T-helper 9 cell (primary cell): ENCODE results near the gene PGA5.

Source experiments
- DNase-seq: peaks from one replicate; pipeline ENCODE4 v3.0.0-alpha.2; 2020

The PGA5 gene

DNA sequence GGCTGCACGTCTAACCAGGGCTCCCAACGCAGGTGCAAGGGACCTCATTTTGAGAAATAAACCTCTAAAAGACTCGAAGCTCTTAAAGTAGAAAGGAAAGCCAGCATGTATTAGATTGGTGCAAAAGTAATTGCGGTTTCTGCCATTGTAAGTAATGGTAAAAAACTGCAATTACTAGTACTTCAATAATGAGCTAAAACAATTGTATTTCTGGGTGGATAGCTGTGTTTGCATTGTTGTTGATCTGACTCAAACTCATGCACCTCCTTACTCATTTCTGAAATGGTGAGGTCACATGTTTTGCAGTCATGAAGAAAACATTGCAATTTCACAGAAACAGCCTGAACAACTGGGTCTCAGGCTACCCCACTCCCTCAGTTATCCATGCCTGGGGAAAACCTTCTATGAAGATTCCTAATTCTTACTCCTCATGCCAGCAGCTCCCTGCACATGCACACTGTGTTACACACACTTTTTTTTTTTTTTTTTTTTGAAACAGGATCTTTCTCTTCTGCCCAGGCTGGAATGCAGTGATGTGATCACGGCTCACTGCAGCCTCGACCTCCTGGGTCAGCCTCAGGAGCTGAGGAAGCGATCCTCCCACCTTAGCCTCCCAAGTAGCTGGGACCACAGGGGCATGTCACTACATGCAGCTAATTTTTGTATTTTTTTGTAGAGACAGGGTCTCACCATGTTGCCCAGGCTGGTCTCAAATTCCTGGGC is 29.5 kb downstream of the PGA5 start:
- no peak for DNase-seq

DNA sequence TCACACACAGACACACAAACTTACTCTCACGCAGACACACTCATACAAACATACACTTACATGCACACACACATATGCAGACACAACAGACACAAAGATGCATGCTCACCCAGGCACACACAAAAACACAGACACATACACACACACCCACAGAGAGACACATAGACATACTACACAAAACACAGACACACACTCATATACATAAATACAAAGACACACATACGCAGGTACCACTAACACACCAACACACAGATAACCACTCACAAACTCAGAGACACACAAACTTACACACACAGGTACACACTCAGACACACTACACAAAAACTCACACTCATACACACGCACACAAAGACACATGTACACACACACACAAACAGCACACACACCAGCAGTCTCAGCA is 31.8 kb downstream of the PGA5 start:
- no peak for DNase-seq

DNA sequence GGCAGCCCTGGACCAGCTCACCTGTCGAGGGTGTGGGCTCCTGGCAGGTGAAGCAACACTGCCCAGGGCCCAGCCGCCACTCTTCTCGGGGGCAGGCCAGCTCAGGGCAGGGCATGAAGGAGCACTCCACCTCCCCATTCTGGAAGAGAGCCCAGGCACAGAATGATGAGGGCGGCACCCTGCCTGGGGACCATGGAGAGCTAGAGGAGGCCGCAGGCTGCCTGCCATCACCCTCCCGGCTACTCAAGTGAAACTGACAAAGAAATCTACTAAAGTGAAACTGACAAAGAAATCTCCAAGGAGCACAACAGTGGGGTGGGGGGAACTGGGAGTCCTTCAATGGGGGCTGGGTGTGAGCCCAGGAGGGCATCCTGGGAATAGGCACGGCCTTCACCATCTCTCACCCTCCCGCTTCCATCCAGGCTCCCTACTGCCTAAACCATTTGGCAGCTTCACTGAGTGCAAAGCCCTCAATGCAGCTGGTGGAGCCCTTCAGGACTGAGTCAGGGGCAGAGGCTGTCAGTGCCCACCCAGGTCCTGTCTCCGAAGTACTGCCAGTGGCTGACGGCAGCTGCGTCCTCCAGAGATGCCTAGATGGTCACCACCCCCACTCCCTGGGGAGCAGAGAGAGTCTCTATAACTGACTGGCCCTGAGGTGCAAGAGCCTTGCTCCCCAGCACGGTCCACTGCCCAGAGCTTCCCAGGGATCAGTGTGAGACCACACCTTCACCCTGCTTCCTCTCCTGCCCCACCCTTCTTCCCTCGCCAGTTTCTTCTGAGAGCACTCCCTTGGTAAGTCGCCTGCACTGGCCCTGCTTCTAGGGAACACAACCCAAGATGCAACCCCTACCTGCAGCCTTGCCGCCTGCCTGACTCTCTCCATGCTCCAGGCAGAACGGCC is 32.5 kb downstream of the PGA5 start:
- no peak for DNase-seq

DNA sequence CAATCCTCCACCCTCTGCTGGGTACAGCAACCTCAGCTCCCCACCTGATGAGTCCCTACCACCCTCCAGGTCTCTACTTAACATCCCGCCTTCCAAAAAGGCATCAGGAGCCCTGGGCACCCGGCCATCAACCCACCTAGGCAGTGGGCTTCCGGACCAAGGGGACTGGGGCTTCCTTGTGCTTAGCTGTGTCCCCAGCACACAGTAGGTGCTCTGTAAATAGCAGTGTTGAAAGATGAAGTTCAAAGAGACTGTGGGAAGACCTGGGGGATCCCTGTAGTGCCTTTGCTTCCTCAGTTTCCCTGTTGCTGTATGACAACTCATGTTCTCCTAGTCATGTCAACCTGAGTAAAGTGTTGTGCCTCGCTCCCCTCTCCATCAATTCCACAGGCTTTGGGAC is 33.1 kb downstream of the PGA5 start:
- DNase-seq: no peak

DNA sequence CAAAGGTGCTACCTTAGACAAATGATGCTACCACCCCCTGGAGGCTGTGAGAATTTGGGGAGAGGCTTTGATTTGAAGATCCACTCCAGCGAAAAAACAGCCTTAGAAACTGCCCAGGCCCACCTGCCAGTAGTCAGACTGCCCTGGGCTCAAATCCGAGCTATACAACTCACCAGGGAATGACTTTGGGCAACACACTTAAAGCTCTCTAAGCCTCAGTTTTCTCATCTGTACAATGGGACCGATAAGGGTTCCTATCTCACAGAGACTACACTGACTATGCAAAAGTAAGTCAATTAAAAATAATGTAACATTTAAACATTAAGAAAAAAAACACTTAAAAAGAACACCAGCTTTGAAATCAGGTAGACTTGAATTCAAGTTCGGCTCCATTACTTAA is 34.2 kb downstream of the PGA5 start:
- DNase-seq: no peak

DNA sequence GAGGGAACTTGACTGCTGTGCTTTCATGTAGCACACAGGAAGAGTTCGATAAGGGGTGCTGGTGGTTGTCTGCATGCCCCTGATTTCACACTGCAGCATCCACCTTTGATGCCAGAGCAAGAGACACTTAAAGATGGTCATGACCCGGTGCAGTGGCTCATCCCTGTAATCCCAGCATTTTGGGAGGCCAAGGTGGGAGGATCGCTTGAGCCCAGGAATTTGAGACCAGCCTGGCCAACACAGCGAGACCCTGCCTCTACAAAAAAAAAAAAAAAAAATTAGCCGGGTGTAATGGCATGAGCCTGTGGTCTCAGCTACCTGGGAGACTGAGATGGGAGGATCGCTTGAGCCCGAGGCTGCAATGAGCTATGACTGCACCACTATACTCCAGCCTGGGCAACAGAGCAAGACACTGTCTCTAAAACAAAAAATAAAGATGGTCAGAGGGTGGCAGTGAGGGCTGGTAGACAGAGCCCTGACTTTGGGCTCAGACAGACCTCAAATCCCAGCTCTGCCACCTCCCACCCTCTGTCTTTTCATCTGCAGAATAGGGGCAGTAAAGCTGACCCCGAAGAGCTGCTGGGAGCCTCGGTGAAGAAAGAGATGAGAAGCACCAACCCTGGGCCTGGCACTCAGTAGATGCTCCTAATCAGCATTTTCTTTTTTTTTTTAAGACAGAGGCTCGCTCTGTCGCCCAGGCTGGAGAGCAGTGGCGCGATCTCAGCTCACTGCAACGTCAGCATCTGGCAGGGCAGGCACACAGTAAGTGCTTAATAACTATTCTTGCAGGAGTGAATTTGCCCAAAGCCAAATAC is 36.4 kb downstream of the PGA5 start:
- DNase-seq: no peak

DNA sequence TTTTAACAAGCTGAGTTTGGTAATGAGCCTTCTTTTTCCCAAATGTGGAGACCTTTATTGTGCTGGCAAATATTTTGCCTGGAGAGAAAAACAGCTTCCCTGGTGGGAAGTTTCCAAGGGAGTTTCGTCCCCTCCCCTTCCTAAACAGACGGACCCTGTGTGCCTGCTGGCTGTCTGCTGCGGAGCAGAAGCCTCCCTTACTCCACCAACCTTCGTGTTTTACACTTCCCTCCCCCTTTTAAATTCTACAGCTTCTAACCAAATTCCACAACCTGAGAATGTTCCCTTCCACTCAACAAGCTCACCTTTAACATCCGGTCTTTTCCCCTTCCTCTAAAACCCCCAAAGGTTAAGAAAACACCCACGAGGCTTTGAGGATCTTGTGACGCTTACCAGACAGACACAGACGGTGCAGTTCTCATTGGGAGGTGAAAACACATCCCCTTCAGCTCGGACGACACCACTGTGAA is 37.1 kb downstream of the PGA5 start:
- no peak for DNase-seq

DNA sequence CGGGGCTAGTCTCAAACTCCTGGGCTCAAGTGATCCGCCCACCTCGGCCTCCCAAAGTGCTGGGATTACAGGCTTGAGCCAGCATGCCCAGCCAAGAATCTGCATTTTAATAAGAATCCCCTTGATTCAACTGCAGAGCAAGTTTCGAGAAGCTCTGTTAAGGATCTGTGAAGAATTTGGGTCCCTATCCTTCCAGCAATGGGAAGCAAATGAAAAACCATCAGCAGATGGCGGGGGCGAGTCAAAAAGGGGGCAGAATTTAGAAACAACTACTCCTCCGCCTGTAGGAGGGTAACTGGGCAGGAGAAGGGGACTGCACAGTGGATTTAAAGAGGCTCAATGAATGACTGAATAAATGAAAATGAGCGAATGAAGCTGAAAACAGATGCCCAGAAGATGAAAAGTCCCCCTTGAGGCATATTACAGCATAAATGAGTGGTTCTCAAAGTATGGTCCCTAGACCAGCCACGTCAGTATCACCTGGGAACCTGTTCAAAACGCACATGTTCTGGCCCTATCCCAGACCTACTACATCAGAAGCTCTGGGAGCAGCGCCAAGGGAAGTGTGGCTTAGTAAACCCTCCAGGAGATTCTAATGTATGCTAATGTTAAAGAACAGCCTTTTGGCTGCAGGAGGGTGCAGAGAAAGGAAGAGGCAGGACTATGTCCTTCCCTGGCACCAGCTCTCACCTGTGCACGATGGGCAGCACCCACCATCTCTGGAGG is 39.1 kb downstream of the PGA5 start:
- no peak for DNase-seq

DNA sequence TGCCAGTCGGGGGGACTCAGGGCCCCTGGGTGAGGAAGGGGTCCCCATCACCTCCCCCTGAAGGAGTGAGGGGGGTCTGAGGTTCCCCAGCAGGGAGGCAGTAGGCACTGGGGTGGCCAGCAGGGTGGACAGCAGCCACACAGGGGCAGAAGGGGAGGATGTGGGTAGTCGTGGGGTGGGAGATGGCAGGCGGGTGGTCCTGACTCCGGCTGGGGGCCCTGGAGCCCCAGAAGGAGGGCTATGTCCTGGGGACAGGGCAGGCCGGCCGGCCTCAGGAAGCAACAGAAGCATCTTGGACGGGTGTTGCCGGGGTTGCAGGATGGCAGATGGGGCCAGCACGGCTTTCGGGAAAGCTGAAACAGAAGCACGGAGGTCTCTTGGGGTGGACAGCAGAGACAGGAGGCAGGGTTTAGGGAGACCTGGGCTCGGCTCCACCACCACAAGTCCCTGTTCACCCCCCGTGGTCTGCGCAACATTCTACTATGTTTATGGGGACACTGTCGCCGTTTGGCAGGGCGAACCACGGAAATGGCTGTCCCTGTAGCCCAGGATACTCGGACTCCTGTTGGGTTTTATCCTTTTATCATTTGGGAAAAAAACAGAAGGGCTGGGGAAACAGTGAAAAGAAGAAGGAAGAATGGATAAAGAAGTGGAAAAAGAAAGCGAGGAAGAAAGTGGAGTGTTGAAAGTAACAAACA is 40.1 kb downstream of the PGA5 start:
- DNase-seq: no peak

DNA sequence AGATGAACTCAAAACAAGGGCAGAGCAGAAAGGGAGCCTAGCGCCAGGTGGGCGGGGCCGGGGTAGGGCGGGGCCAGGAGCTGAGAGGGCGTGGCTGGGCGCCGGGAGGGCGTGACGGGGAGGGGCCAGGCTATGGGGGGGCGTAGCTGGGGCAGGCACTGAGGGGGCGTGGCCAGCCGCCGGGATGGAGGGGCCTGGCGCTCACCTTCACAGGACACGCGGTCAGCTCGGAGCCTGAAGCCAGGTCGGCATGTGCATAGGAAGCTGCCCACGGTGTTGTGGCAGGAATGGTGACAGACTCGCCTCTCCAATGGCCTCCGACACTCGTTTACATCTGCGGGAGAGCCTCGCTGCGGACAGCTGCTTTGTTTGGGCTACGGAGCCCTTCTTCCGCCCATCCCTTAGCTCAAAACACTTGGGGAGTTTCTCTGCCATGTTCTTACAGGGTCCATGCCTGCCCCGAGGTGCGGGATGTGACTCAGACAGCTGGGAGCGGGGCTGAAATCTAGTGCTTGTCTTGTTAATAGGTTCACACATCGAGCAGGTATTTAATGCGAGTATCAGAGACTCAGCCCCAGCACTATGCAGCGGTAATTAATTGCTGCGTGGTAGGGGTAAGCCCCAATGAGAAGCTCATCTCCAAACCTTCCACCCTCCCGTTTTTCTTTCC is 40.7 kb downstream of the PGA5 start:
- no peak for DNase-seq

DNA sequence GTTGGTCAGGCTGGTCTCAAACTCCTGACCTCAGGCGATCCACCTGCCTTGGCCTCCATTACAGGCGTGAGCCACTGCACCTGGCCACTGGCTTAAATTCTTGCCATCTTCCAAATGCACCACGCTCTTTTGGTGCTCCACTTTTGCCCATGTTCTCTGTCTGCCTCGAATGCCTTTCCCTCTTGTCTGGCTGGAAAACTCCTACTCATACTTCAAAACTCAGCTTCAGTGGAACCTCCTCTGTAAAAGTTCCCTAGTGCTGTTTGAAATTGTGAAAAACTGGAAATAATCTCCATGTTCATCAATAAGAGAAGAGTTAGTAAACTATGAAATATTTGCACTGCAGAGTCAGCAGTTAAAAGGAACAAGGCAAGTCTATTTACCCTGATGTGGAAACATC is 42.6 kb downstream of the PGA5 start:
- DNase-seq: no peak

DNA sequence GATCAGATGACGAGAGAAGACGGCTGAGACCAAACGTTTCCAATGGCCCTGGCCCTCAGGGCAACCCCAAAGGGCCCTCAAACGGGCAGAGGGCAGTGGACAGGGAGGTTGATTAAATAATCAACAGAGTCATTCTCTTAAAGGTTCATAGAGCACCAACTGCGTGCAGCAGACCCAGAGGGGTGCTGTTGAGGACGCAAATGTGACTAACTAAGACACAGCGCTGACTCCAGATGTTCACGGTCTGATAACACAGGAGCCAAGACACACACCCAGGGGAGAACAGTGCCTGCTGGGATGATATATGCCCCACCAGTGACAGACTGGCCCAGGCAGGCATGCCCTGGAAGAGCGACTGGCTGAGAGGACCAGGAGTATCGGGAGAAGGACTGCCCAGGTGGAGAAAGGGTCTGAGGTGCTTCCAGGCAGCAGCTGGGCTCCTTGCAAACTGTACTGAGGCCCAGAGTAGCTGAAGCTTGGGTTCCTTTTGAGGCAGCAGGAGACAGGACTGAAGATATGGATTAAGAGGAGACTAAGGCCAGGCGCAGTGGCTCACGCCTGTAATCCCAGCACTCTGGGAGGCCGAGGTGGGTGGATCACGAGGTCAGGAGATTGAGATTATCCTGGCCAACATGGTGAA is 46.5 kb downstream of the PGA5 start:
- no peak for DNase-seq

DNA sequence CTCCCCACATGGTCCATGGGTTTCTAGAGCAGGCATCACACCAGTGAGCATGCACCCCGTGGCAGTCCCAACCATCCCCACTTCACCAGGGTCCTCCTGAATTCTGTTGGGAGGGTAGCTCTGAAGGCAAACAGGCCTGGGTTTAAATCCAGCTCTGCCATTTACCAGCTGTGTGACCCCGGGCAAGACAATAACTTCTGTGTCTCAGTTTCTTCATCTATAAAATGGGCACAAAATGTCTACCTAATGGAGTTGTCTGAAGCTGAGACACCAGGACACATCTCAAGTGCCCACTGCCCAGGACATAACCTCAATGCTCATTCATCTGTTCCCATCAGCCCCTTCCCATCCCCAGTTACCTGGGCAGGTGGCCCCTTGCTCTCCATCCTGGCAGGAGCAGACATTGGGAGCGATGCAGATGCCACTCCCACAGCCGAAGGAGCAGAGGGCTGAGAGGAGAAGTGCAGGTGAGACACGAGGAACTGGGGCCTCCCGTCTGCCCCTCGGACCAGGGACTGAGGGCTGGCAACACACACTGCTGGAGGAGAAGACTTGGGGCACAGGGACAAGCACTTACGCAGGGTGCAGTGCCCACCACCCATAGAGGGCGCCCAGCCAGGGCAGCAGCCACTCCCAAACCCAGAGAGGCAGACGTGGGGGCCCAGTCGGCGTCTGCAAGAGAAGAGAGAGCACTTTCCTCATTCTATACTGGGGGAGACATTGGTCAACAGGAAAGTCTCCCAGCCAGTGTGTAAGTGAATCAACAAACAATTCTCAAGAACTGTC is 50.1 kb downstream of the PGA5 start:
- DNase-seq: no peak

DNA sequence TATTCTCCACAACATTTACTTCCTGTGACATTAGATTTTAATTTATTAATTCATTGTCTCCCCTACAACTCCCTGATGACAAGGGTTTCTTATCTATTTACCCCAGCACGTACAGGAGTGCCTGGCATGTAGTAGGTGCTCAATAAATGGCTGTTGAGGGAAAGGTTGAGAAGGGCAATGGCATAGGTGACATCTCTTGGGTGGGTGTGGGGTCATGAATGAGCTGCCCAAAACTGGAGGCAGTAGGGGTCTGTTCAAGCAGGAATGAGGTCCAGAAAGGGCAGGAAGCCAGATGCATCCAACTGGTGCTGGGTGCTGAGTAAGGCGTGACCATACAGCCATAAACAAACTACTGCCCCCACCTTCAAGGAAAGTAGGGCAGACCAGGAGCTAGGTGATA is 51.4 kb downstream of the PGA5 start:
- no peak for DNase-seq

DNA sequence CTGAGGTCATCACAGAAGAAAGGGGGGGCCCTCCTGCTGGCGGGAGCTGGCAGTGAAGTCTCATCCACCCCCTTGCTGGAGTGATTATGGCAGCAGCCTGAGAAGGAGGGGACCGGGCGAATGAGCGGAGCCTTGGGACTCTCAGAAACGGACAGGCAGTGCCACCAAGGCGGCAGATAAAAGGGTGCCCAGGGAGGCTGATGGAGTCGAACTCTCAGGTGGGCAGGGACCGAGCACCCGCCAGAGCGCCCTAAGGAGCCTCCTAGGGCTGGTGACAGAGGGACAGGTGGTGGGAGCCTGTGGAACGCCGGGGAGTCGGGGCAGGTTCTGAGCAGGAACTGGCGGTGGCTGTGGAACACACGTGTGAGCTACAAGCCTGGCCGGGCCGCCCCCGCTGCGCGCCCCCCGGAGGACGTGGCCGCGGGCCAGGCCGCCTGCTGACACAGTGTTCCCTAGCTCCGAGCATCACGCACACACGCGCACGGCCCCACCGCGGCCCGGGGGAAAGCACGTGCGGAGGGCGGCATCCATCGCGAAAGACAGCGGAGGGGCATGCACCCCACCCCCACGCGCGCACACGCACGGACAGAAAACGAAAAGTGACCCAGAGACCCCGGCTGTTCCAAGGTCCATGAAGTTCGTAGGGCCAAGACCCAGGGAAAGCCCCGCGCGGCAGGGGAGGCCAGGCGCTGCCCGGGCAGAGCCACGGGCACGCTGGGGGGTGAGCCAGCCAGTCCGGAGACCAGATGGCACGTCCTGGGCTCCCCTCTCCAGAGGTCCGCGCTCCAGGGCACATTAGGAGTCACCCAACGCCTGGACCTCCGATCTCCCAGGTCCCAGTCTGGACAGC is 53.1 kb downstream of the PGA5 start:
- no peak for DNase-seq

DNA sequence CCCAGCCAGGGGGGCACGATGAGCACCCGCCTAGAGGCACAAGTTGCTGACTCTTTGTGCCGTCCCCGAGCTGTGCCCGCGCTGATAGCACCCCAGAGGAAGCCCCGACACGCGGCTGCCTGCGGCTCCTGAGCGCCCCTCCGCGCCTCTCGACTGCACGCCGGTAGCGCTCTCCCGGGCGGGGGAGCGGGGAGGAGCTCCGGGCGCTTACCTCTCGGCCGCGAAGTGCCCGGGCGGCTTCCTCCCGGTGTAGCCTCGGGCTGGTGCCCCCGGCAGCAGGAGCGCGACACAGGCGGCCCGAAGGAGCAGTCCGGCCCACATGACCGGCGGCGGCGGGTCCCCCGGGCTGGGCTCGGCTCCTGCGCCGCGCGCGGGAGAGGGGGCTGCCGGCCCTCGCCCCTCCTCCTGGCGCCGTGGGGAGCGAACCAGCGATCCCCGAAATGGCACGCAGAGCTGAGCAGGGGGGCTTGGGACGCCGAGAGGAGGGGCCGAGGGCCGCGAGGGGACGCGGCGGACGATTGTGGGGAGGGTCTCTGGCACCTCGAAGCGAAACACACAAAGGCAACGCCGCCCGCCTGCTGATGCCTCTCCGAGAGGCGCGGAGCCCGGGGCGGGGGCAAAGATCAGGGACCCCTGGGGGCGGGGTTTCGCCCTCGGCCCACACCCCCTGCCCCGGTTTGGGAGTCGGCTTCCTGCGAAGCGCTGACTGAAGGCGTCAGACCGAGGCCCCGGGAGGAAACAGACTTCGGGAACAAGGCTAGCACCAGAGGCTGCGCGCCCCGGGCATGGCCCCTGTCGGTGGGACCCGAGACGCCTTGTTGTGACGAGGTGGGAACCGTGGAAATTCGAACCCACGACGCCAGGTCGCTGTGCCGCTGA is 54.0 kb downstream of the PGA5 start, which contains the start of gene VWCE:
Gene VWCE (minus strand): TSS at position 600 of the 879 bp plus-strand sequence. CDS start 279 bp downstream, at position 321.
- peak; percentile 31 for DNase-seq

DNA sequence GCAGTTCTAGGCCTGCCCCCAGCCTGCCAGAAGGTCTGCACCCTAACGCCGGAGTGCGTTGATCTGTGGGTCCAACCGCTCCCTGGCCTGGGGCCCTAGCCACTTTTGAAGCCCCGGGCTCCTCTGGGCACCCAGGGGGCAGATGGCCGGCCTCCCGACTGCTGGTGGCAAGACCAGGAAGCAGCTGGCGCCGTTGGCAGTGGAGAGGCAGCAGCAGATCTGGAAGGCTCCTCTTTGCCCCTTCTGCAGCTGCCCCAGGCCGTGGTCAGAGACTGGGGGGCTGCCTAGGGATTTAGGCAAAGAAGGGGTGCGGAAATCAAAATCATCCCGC is 54.6 kb downstream of the PGA5 start:
- no peak for DNase-seq

DNA sequence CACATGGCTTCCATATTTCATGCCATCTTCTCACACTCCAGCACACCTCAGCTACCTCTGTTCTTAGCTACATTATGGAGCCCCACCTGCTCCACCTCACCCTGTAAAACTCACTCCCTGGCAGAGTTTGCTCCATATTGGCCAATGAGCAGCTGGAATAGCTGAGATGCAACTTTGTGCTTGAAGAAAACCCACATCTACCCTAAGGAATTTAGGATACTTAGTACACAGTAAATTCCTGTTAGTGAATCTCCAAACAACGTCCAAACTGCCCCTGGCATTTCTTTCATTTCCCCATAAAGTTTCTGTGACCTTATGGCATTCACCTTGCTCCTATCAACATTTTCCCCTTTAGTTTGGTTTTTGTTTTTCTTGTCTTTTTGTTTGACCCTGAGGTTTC is 56.4 kb downstream of the PGA5 start:
- no peak for DNase-seq
